Breast epithelium (tissue), 3 donors: ENCODE data around the gene C10orf120.

Experiments
- POLR2A ChIP-seq: fragments of 450-650 bp; IDR thresholded peaks from one replicate; pipeline ENCODE4 v1.6.1; 2016; ENCODE audit warnings: antibody characterized with exemption, mild to moderate bottlenecking, moderate library complexity
- POLR2AphosphoS5 ChIP-seq, 3 donors: sonication (generic); formaldehyde crosslinking; IDR thresholded peaks; one replicate each; pipeline ENCODE4 v1.6.1; 2017; ENCODE audit warnings: antibody characterized with exemption in 3 of 3
- TF ChIP-seq, protein P1 (sequence below), 3 donors: fragments of 450-650 bp; IDR thresholded peaks; one replicate each; pipeline ENCODE4 v1.5.1; 2016 to 2017; ENCODE audit warnings: antibody characterized with exemption in 3 of 3, mild to moderate bottlenecking in 3 of 3, moderate library complexity in 3 of 3

DNA sequence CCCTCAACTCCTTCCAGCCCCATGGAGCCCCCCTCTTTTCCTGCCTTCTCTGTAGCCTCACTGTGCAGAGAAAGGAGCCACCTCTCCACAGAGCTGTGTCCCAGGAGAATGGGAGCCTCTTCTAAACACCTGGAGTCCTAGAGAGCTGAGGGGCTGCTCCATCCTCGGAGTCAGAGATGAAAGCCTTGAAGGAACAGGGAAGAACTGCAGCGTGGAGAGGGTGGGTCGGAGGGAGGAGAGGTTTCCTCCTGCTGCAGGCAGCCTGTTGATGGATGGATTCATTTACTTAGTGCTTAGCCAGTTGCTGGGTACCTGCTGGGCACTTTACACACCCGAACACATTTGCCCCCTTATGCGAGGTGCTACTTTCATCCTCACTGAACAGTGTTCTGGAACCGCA, 39.0 kb downstream of the C10orf120 start:
- no peak for TF ChIP-seq POLR2AphosphoS5 (IDR thresholded peaks at IDR 0.05)
- no peak for TF ChIP-seq POLR2A
- TF ChIP-seq, protein P1, sequence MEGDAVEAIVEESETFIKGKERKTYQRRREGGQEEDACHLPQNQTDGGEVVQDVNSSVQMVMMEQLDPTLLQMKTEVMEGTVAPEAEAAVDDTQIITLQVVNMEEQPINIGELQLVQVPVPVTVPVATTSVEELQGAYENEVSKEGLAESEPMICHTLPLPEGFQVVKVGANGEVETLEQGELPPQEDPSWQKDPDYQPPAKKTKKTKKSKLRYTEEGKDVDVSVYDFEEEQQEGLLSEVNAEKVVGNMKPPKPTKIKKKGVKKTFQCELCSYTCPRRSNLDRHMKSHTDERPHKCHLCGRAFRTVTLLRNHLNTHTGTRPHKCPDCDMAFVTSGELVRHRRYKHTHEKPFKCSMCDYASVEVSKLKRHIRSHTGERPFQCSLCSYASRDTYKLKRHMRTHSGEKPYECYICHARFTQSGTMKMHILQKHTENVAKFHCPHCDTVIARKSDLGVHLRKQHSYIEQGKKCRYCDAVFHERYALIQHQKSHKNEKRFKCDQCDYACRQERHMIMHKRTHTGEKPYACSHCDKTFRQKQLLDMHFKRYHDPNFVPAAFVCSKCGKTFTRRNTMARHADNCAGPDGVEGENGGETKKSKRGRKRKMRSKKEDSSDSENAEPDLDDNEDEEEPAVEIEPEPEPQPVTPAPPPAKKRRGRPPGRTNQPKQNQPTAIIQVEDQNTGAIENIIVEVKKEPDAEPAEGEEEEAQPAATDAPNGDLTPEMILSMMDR (IDR thresholded peaks at IDR 0.05): no peak
